ENCODE data around the gene LRBA. TPM values are rescaled to one million over a fixed set of nuclear protein-coding genes. Genes with fewer than 3 reads are reported as not detected.
"Not testable (repeated sequence)": the region's sequence is repeated elsewhere in the genome, so short reads cannot be mapped to it uniquely, and the experiment has no call there.

The LRBA gene
- total and polyA plus RNA-seq, 2 donors, result 18.4 to 38.6 TPM

DNA sequence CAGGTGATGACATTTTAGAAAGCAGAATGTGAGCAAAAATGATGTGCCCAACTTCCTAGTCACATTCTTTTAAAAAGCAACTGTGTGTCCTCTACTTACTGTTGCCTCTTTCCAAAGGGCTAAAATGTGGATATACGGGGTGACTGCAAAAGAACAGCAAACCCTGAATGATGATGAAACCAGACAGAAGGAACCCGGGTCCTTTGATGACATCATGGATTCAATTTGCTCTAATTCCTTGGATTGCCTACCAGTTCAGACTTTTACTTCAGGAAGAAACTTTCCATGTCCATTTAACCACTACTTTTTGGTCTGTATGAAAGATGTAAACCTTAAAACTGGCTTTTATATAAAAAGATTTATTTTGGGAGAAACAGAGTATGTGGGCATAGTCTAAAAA, 624.0 kb downstream of the LRBA start:
- DNase-seq (ENCODE audit: low read depth in 6 of 9, low spot score in 9 of 9), result no peak
- Histone ChIP-seq H3K27ac (ENCODE audit: low read depth in 1 of 2, low read length in 1 of 2) (no peak overlapping the region), H3K9me3 (ENCODE audit: control insufficient read depth in 2 of 2, insufficient read depth in 1 of 2, low read length in 1 of 2) (peaks cover 0 to 4% of the 10 kb centered on the region in 2 donors), H3K4me1 (ENCODE audit: control insufficient read depth in 2 of 2, insufficient read depth in 2 of 2, low read length in 2 of 2) (no peaks in the 10 kb centered on the region), H3K36me3 (ENCODE audit: control insufficient read depth in 2 of 2, insufficient read depth in 2 of 2, low read length in 1 of 2) (no peaks in the 10 kb centered on the region), H3K4me3 (ENCODE audit: low read length in 2 of 2) (no peak overlapping the region), H3K27me3 (ENCODE audit: control insufficient read depth in 2 of 2, insufficient read depth in 1 of 2, low read length in 1 of 2) (no peaks in the 10 kb centered on the region)
- WGBS, result 96% methylated on average over 2 of the region's 2 CpGs

DNA sequence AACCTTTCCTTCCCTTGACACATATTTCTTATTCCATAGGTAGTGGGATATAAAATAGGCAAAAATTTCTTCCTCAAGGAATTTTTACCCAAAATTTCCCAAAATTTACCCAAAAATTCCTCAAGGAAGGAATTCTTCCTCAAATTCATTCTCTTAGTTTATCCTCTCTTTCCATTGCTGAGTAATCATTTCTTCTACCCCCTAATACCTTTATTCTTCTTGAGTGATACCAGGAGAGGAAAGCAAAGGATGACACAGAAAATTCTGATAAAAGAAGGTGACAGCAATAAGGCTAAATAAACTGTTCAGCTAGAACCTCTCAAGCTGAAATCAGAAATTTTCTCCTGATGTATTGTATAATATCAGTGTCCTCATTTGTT, 624.6 kb downstream of the LRBA start:
- Histone ChIP-seq H3K27me3 (ENCODE audit: control insufficient read depth in 2 of 2, insufficient read depth in 1 of 2, low read length in 1 of 2) (no peaks in the 10 kb centered on the region), H3K9me3 (ENCODE audit: control insufficient read depth in 2 of 2, insufficient read depth in 1 of 2, low read length in 1 of 2) (peaks cover 0 to 4% of the 10 kb centered on the region in 2 donors), H3K4me3 (ENCODE audit: low read length in 2 of 2) (no peak overlapping the region), H3K36me3 (ENCODE audit: control insufficient read depth in 2 of 2, insufficient read depth in 2 of 2, low read length in 1 of 2) (no peaks in the 10 kb centered on the region), H3K4me1 (ENCODE audit: control insufficient read depth in 2 of 2, insufficient read depth in 2 of 2, low read length in 2 of 2) (no peaks in the 10 kb centered on the region), H3K27ac (ENCODE audit: low read depth in 1 of 2, low read length in 1 of 2) (no peak overlapping the region)
- no peak for DNase-seq (ENCODE audit: low read depth in 6 of 9, low spot score in 9 of 9)

DNA sequence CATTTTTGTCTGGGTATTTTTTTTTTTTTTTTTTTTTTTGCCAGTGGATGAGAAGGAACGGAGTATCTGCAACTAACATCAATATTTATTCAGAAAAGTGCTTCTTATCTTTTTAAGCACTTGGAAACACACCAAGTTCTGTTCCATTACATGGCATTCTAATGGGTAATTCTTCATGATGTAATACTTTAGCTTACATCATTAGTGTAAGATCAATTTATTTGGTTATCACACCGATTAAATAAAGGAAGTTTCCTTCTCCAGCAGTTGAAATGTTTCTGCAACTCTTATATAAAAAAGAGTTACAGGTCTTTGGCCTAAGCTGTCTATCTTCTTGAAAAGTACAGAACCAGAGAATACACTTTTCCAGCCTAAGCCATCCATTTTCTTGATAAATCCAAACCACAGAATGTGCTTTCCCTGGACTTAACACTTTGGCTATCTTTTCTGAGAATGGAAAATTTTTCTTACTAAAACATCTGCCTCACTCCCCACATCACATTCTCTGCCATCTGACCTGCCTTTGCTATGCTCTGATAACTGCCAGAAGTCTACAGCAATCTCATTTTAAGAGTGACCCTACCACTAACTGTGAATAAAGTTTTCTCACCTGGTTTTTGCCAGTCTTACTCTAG, 625.1 kb downstream of the LRBA start:
- Histone ChIP-seq H3K27me3 (ENCODE audit: control insufficient read depth in 2 of 2, insufficient read depth in 1 of 2, low read length in 1 of 2) (no peaks in the 10 kb centered on the region), H3K4me1 (ENCODE audit: control insufficient read depth in 2 of 2, insufficient read depth in 2 of 2, low read length in 2 of 2) (no peaks in the 10 kb centered on the region), H3K4me3 (ENCODE audit: low read length in 2 of 2) (no peak overlapping the region), H3K27ac (ENCODE audit: low read depth in 1 of 2, low read length in 1 of 2) (no peak overlapping the region), H3K9me3 (ENCODE audit: control insufficient read depth in 2 of 2, insufficient read depth in 1 of 2, low read length in 1 of 2) (peaks cover 0 to 4% of the 10 kb centered on the region in 2 donors), H3K36me3 (ENCODE audit: control insufficient read depth in 2 of 2, insufficient read depth in 2 of 2, low read length in 1 of 2) (no peaks in the 10 kb centered on the region)
- 97% methylated on average over 2 of the region's 2 CpGs for WGBS
- DNase-seq (ENCODE audit: low read depth in 6 of 9, low spot score in 9 of 9), result no peak

GRCh38 chr4:150387981-150388380, 627.1 kb downstream of the LRBA start:
- Histone ChIP-seq H3K27me3 (ENCODE audit: control insufficient read depth in 2 of 2, insufficient read depth in 1 of 2, low read length in 1 of 2) (no peaks in the 10 kb centered on the region), H3K4me1 (ENCODE audit: control insufficient read depth in 2 of 2, insufficient read depth in 2 of 2, low read length in 2 of 2) (no peaks in the 10 kb centered on the region)
- 97% methylated on average over 4 of the region's 4 CpGs for WGBS

DNA sequence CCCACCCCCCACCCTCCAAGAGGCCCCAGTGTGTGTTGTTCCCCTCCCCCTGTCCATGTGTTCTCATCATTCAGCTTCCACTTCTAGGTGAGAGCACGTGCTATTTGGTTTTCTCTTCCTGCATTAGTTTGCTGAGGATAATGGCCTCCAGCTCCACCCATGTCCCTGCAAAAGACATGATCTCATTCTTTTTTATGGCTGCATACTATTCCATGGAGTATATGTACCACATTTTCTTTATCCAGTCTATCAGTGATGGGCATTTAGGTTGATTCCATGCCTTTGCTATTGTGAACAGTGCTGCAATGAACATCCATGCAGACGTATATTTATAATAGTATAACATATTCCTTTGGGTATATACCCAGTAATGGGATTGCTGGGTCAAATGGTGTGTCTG, 628.7 kb downstream of the LRBA start:
- H3K36me3 ChIP-seq (ENCODE audit: control insufficient read depth in 2 of 2, insufficient read depth in 2 of 2, low read length in 1 of 2); H3K4me3 ChIP-seq (ENCODE audit: low read length in 2 of 2); H3K27ac ChIP-seq (ENCODE audit: low read depth in 1 of 2, low read length in 1 of 2); H3K27me3 ChIP-seq (ENCODE audit: control insufficient read depth in 2 of 2, insufficient read depth in 1 of 2, low read length in 1 of 2); DNase-seq (ENCODE audit: low read depth in 6 of 9, low spot score in 9 of 9); H3K4me1 ChIP-seq (ENCODE audit: control insufficient read depth in 2 of 2, insufficient read depth in 2 of 2, low read length in 2 of 2); H3K9me3 ChIP-seq (ENCODE audit: control insufficient read depth in 2 of 2, insufficient read depth in 1 of 2, low read length in 1 of 2): not testable (repeated sequence)
- 94% methylated on average over 2 of the region's 2 CpGs for WGBS

More at GRCh38 chr4:150387981-150388380, 627.1 kb downstream of the LRBA start:
- no peak for DNase-seq (ENCODE audit: low read depth in 6 of 9, low spot score in 9 of 9)
- H3K27ac ChIP-seq (ENCODE audit: low read depth in 1 of 2, low read length in 1 of 2), result no peak overlapping the region
- H3K9me3 ChIP-seq (ENCODE audit: control insufficient read depth in 2 of 2, insufficient read depth in 1 of 2, low read length in 1 of 2), result no peaks in the 10 kb centered on the region
- H3K36me3 ChIP-seq (ENCODE audit: control insufficient read depth in 2 of 2, insufficient read depth in 2 of 2, low read length in 1 of 2), result no peaks in the 10 kb centered on the region
- H3K4me3 ChIP-seq (ENCODE audit: low read length in 2 of 2), result no peak overlapping the region

- no peaks in the 10 kb centered on the region for H3K27me3 ChIP-seq (ENCODE audit: control insufficient read depth in 2 of 2, insufficient read depth in 1 of 2, low read length in 1 of 2)
- H3K27ac ChIP-seq (ENCODE audit: low read depth in 1 of 2, low read length in 1 of 2), result no peak overlapping the region
- H3K36me3 ChIP-seq (ENCODE audit: control insufficient read depth in 2 of 2, insufficient read depth in 2 of 2, low read length in 1 of 2), result no peaks in the 10 kb centered on the region
- H3K9me3 ChIP-seq (ENCODE audit: control insufficient read depth in 2 of 2, insufficient read depth in 1 of 2, low read length in 1 of 2), result no peaks in the 10 kb centered on the region
- no peak overlapping the region for H3K4me3 ChIP-seq (ENCODE audit: low read length in 2 of 2)
- no peak for DNase-seq (ENCODE audit: low read depth in 6 of 9, low spot score in 9 of 9)
- 93% methylated on average over 2 of the region's 2 CpGs for WGBS
- no peaks in the 10 kb centered on the region for H3K4me1 ChIP-seq (ENCODE audit: control insufficient read depth in 2 of 2, insufficient read depth in 2 of 2, low read length in 2 of 2)
Measured at GRCh38 chr4:150385606-150386005, 629.5 kb downstream of the LRBA start.

DNA sequence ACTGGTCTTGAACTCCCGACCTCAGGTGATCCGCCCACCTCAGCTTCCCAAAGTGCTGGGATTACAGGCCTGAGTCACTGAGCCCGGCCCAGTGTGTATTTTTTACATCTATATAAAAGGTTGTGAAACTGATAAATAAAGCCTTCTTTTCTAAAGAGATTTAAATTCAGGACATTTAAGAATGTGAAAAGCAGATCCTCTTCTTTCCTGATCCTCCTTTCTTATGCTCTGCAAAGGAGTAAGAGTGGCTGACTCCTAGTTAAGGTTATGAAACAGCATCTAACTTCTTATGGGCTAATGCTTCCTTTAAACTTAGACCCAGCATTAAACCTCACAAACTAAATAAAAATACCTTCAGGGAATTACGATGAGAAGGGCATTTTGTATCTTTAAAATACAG, 630.8 kb downstream of the LRBA start:
- no peaks in the 10 kb centered on the region for H3K9me3 ChIP-seq (ENCODE audit: control insufficient read depth in 2 of 2, insufficient read depth in 1 of 2, low read length in 1 of 2)
- no peak overlapping the region for H3K4me3 ChIP-seq (ENCODE audit: low read length in 2 of 2)
- no peaks in the 10 kb centered on the region for H3K36me3 ChIP-seq (ENCODE audit: control insufficient read depth in 2 of 2, insufficient read depth in 2 of 2, low read length in 1 of 2)
- H3K27me3 ChIP-seq (ENCODE audit: control insufficient read depth in 2 of 2, insufficient read depth in 1 of 2, low read length in 1 of 2), result no peaks in the 10 kb centered on the region
- no peaks in the 10 kb centered on the region for H3K4me1 ChIP-seq (ENCODE audit: control insufficient read depth in 2 of 2, insufficient read depth in 2 of 2, low read length in 2 of 2)
- no peak overlapping the region for H3K27ac ChIP-seq (ENCODE audit: low read depth in 1 of 2, low read length in 1 of 2)
- 97% methylated on average over 4 of the region's 4 CpGs for WGBS
- no peak for DNase-seq (ENCODE audit: low read depth in 6 of 9, low spot score in 9 of 9)

DNA sequence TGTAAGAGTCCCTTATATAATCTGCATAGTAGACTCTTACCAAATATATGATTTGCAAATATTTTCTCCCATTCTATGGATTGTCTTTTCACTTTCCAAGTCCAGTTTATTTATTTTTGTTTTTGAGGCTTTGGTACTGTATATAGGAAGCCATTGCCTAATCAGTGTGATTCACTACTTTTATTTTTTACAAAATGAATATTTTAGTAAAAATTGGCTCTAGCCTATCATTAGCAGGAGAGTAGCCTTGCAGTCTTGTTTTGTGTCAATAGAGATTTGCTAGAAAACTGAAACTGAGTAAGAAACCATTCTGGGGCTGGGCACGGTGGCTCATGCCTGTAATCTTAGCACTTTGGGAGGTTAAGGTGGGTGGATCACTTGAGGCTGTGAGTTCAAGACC, 633.1 kb downstream of the LRBA start:
- Histone ChIP-seq H3K9me3 (ENCODE audit: control insufficient read depth in 2 of 2, insufficient read depth in 1 of 2, low read length in 1 of 2) (no peaks in the 10 kb centered on the region), H3K4me1 (ENCODE audit: control insufficient read depth in 2 of 2, insufficient read depth in 2 of 2, low read length in 2 of 2) (no peaks in the 10 kb centered on the region), H3K4me3 (ENCODE audit: low read length in 2 of 2) (no peak overlapping the region), H3K27ac (ENCODE audit: low read depth in 1 of 2, low read length in 1 of 2) (no peak overlapping the region), H3K36me3 (ENCODE audit: control insufficient read depth in 2 of 2, insufficient read depth in 2 of 2, low read length in 1 of 2) (no peaks in the 10 kb centered on the region), H3K27me3 (ENCODE audit: control insufficient read depth in 2 of 2, insufficient read depth in 1 of 2, low read length in 1 of 2) (no peaks in the 10 kb centered on the region)
- 98% methylated on average over 1 of the region's 1 CpG for WGBS
- DNase-seq (ENCODE audit: low read depth in 6 of 9, low spot score in 9 of 9), result no peak

- 90% methylated on average over 3 of the region's 3 CpGs for WGBS
- Histone ChIP-seq H3K4me1 (ENCODE audit: control insufficient read depth in 2 of 2, insufficient read depth in 2 of 2, low read length in 2 of 2) (no peaks in the 10 kb centered on the region), H3K4me3 (ENCODE audit: low read length in 2 of 2) (no peak overlapping the region), H3K36me3 (ENCODE audit: control insufficient read depth in 2 of 2, insufficient read depth in 2 of 2, low read length in 1 of 2) (no peaks in the 10 kb centered on the region), H3K9me3 (ENCODE audit: control insufficient read depth in 2 of 2, insufficient read depth in 1 of 2, low read length in 1 of 2) (no peaks in the 10 kb centered on the region), H3K27ac (ENCODE audit: low read depth in 1 of 2, low read length in 1 of 2) (no peak overlapping the region), H3K27me3 (ENCODE audit: control insufficient read depth in 2 of 2, insufficient read depth in 1 of 2, low read length in 1 of 2) (no peaks in the 10 kb centered on the region)
- no peak for DNase-seq (ENCODE audit: low read depth in 6 of 9, low spot score in 9 of 9)
Measured at GRCh38 chr4:150381609-150382008, 633.5 kb downstream of the LRBA start.

GRCh38 chr4:150381036-150381435, 634.0 kb downstream of the LRBA start:
- no peaks in the 10 kb centered on the region for H3K36me3 ChIP-seq (ENCODE audit: control insufficient read depth in 2 of 2, insufficient read depth in 2 of 2, low read length in 1 of 2)
- H3K27ac ChIP-seq (ENCODE audit: low read depth in 1 of 2, low read length in 1 of 2), result no peak overlapping the region
- WGBS, result 89% methylated on average over 2 of the region's 2 CpGs
- no peaks in the 10 kb centered on the region for H3K27me3 ChIP-seq (ENCODE audit: control insufficient read depth in 2 of 2, insufficient read depth in 1 of 2, low read length in 1 of 2)
- no peak for DNase-seq (ENCODE audit: low read depth in 6 of 9, low spot score in 9 of 9)
- H3K9me3 ChIP-seq (ENCODE audit: control insufficient read depth in 2 of 2, insufficient read depth in 1 of 2, low read length in 1 of 2), result no peaks in the 10 kb centered on the region
- no peak overlapping the region for H3K4me3 ChIP-seq (ENCODE audit: low read length in 2 of 2)
- no peaks in the 10 kb centered on the region for H3K4me1 ChIP-seq (ENCODE audit: control insufficient read depth in 2 of 2, insufficient read depth in 2 of 2, low read length in 2 of 2)
